ENCODE results near the gene ST3GAL6. TPM values are rescaled to one million over a fixed set of nuclear protein-coding genes. Genes with fewer than 3 reads are reported as not detected.

The ST3GAL6 gene
- total RNA-seq, 1 donor from 2014 or later: not detected

GRCh38 chr3:98808071-98808470, 44.9 kb downstream of the ST3GAL6 start:
- ATAC-seq (ENCODE audit: low read depth): no peak
- Mint-ChIP-seq H3K36me3 (ENCODE audit: low read depth) (no peaks in the 10 kb centered on the region), H3K9me3 (no peaks in the 10 kb centered on the region), H3K27me3 (no peaks in the 10 kb centered on the region), H3K27ac (no peak overlapping the region), H3K4me1 (no peaks in the 10 kb centered on the region), H3K4me3 (no peak overlapping the region)
- TF ChIP-seq CTCF (IDR thresholded peaks at IDR 0.05): no peak
- ChIA-PET POLR2A (no interaction called here), CTCF (no interaction called here)
- DNase-seq: no peak
- intact Hi-C loops (cut with micrococcal nuclease): no loop called here

- CTCF ChIA-PET: no interaction called here
- DNase-seq (no peak), ATAC-seq (ENCODE audit: low read depth) (no peak)
- POLR2A ChIA-PET: no interaction called here
- no peaks in the 10 kb centered on the region for H3K36me3 Mint-ChIP-seq (ENCODE audit: low read depth)
- TF ChIP-seq CTCF (IDR thresholded peaks at IDR 0.05): no peak
- H3K4me1 Mint-ChIP-seq: no peaks in the 10 kb centered on the region
- no peaks in the 10 kb centered on the region for H3K27me3 Mint-ChIP-seq
- H3K27ac Mint-ChIP-seq: no peak overlapping the region
- no peak overlapping the region for H3K4me3 Mint-ChIP-seq
- H3K9me3 Mint-ChIP-seq: no peaks in the 10 kb centered on the region
- intact Hi-C loops (cut with micrococcal nuclease): no loop called here
These were observed 46.4 kb downstream of the ST3GAL6 start for GRCh38 chr3:98809557-98809956.

DNA sequence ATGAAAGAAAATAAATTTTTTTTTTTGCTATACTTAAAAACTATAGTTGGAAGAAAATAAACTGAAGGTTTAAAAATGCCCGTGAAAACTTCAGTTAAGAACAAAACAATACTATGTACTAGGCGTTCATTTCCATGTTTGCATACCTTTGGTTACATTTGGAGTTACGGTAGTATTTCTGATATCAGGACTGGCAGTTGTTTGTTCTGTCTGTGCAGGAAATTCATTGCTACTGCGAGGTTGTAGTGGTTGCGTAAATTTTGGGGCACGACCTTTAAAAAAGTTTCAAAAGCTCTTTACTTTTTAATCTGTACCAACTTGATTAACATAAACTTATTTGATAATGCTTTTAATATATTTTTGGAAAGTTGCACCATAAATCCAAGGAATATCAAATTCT, 47.9 kb downstream of the ST3GAL6 start:
- H3K9me3 Mint-ChIP-seq: no peaks in the 10 kb centered on the region
- H3K36me3 Mint-ChIP-seq (ENCODE audit: low read depth): no peaks in the 10 kb centered on the region
- no peak for ATAC-seq (ENCODE audit: low read depth)
- H3K27me3 Mint-ChIP-seq: no peaks in the 10 kb centered on the region
- no peak overlapping the region for H3K4me3 Mint-ChIP-seq
- TF ChIP-seq CTCF (IDR thresholded peaks at IDR 0.05): no peak
- POLR2A ChIA-PET: no interaction called here
- intact Hi-C loops (cut with micrococcal nuclease): loop anchor here (5.0 kb wide), 2 partner anchors 479 to 624 kb away; no protein-coding TSS in a partner anchor
- no peak overlapping the region for H3K27ac Mint-ChIP-seq
- DNase-seq: no peak
- CTCF ChIA-PET: no interaction called here
- H3K4me1 Mint-ChIP-seq: no peaks in the 10 kb centered on the region

DNA sequence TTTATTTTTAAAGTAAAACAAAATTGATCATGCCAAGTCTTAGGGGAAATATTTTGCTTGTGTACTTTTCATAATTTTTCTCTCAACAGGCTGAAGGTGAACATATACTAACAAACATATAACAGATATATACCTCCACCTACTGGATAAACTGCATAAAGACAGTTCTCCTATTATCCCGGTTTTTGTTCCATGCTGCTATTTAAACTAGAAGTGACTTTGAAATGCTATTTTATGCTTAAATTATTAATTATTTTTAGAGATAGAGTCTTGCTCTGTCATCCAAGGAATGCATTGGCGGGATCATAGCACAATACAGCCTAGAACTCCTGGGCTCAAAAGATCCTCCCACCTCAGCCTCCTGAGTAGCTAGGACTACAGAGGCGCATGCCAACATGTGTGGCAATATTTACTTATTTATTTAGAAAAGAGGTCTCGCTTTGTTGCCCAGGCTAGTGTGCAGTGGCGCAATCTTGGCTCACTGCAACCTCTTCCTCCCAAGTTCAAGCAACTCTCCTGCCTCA, 49.8 kb downstream of the ST3GAL6 start:
- TF ChIP-seq CTCF (IDR thresholded peaks at IDR 0.05): no peak
- no peak for DNase-seq
- no peaks in the 10 kb centered on the region for H3K9me3 Mint-ChIP-seq

GRCh38 chr3:98814817-98815420, 51.8 kb downstream of the ST3GAL6 start:
- ChIA-PET POLR2A (no interaction called here), CTCF (interaction anchor here (0.9 to 4.2 kb wide), 3 partner anchors 774 to 939 kb away, joined by 3 to 22 read pairs (median 3); no protein-coding TSS in a partner anchor)
- Mint-ChIP-seq H3K27ac (no peak overlapping the region), H3K4me1 (no peaks in the 10 kb centered on the region), H3K27me3 (no peaks in the 10 kb centered on the region), H3K36me3 (ENCODE audit: low read depth) (no peaks in the 10 kb centered on the region), H3K4me3 (no peak overlapping the region), H3K9me3 (no peaks in the 10 kb centered on the region)
- intact Hi-C loops (cut with micrococcal nuclease): loop anchor here (5.0 kb wide), 4 partner anchors 483 to 717 kb away; no protein-coding TSS in a partner anchor
- no peak for TF ChIP-seq CTCF (IDR thresholded peaks at IDR 0.05)
- ATAC-seq (ENCODE audit: low read depth): no peak
- no peak for DNase-seq

More for the DNA sequence above, 49.8 kb downstream of the ST3GAL6 start:
- H3K36me3 Mint-ChIP-seq (ENCODE audit: low read depth): no peaks in the 10 kb centered on the region
- no peaks in the 10 kb centered on the region for H3K4me1 Mint-ChIP-seq
- ChIA-PET POLR2A (no interaction called here), CTCF (interaction anchor here (0.7 to 2.9 kb wide), 4 partner anchors 19 to 219 kb away, joined by 3 to 17 read pairs (median 5); partner anchors contain the start of gene CPOX)
- H3K4me3 Mint-ChIP-seq: no peak overlapping the region
- no peak for ATAC-seq (ENCODE audit: low read depth)
- no peak overlapping the region for H3K27ac Mint-ChIP-seq
- H3K27me3 Mint-ChIP-seq: no peaks in the 10 kb centered on the region
- intact Hi-C loops (cut with micrococcal nuclease): loop anchor here (1.0 to 5.0 kb wide), 6 partner anchors 211 to 1020 kb away; no protein-coding TSS in a partner anchor
